Natural killer cell (primary cell): ENCODE data around the gene GOLGA6A. TPM values are rescaled to one million over a fixed set of nuclear protein-coding genes. Genes with fewer than 3 reads are reported as not detected.

Source experiments
- ATAC-seq, 3 donors: fragments of 150-1000 bp in 2 of 3; fragments of 200-7000 bp in 1 of 3; cut with Tn5 transposase; 1 replicate in 1 of 3; 2 replicates in 2 of 3; pipeline ENCODE4 v1.10.0; 2021; ENCODE audit warnings: mild to moderate bottlenecking in 2 of 3, moderate library complexity in 2 of 3
- DNase-seq, 2 donors: peaks; one replicate each; pipeline versions ENCODE4 v3.0.0 to v3.0.0-alpha.2; 2013 to 2021; ENCODE audit warnings: mixed read lengths in 1 of 2
- H3K27ac ChIP-seq: one replicate; pipeline ENCODE4 v1.5.1; 2013; ENCODE audit warnings: mild to moderate bottlenecking, low read length
- H3K27me3 ChIP-seq: one replicate; pipeline ENCODE4 v1.6.1; 2013; ENCODE audit warnings: low read length; ENCODE audit not compliant: control insufficient read depth, insufficient read depth
- H3K36me3 ChIP-seq: one replicate; pipeline ENCODE4 v1.6.1; 2013; ENCODE audit warnings: low read length; ENCODE audit not compliant: control insufficient read depth, insufficient read depth
- H3K4me1 ChIP-seq: one replicate; pipeline ENCODE4 v1.6.1; 2013; ENCODE audit warnings: low read length; ENCODE audit not compliant: control insufficient read depth, insufficient read depth
- H3K4me3 ChIP-seq: one replicate; pipeline ENCODE4 v1.5.1; 2013; ENCODE audit warnings: low read length
- H3K9me3 ChIP-seq: one replicate; pipeline ENCODE4 v1.6.1; 2013; ENCODE audit warnings: low read length; ENCODE audit not compliant: control insufficient read depth, insufficient read depth
- H3K27ac Mint-ChIP-seq, 2 donors: one replicate each; pipeline ENCODE4 v1.8.0; 2022; ENCODE audit warnings: mild to moderate bottlenecking in 2 of 2, mixed read lengths in 2 of 2, moderate library complexity in 1 of 2
- H3K27me3 Mint-ChIP-seq, 2 donors: one replicate each; pipeline ENCODE4 v1.8.0; 2022; ENCODE audit warnings: low read depth in 2 of 2, mixed read lengths in 2 of 2
- H3K36me3 Mint-ChIP-seq: one replicate; pipeline ENCODE4 v1.8.0; 2022; ENCODE audit warnings: mixed read lengths
- H3K4me1 Mint-ChIP-seq, 2 donors: one replicate each; pipeline ENCODE4 v1.8.0; 2022; ENCODE audit warnings: mixed read lengths in 2 of 2
- H3K4me3 Mint-ChIP-seq: one replicate; pipeline ENCODE4 v1.8.0; 2022; ENCODE audit warnings: mild to moderate bottlenecking, moderate library complexity, mixed read lengths
- H3K9me3 Mint-ChIP-seq, 2 donors: one replicate each; pipeline ENCODE4 v1.8.0; 2022; ENCODE audit warnings: mixed read lengths in 2 of 2
- CTCF ChIP-seq: fragments of 200-600 bp; IDR thresholded peaks from one replicate; pipeline ENCODE4 v1.8.0; 2022; ENCODE audit warnings: antibody characterized with exemption
- WGBS: methylation state at CpG from one replicate; pipeline ENCODE4 v1.1.7; 2013; ENCODE audit warnings: missing lambda C conversion rate; ENCODE audit not compliant: insufficient coverage; 5-methylcytosine and 5-hydroxymethylcytosine counted together
- intact Hi-C: fragments of 100-400 bp; cut with micrococcal nuclease; formaldehyde crosslinking; loops from one replicate; pipeline ENCODE4 v1.14.2; 2022
- total RNA-seq, 4 donors: library from RNA; stranded (reverse); fragments of 120-200 nt in 1 of 4; gene quantifications; one replicate each; pipeline versions ENCODE4 v1.2.3 to v1.2.4, GENCODE V29; 2013 to 2022

GOLGA6A gene
- total RNA-seq, 3 donors from 2014 or later (not counting 1 experiment from before 2014, with no cell fraction given), result 0.16 to 0.82 TPM; not detected in 1

GRCh38 chr15:74127954-74128784 lies 45.8 kb upstream of the GOLGA6A start:
- Mint-ChIP-seq H3K27me3 (peaks cover 55 to 60% of the 10 kb centered on the region in 2 donors), H3K4me1 (no peaks in the 10 kb centered on the region), H3K9me3 (no peaks in the 10 kb centered on the region), H3K4me3 (no peak overlapping the region), H3K27ac (no peak overlapping the region), H3K36me3 (no peaks in the 10 kb centered on the region)
- ATAC-seq, result no peak
- intact Hi-C loops, result loop anchor here (1.0 kb wide), 1 partner anchor 194 kb away; no protein-coding TSS in a partner anchor
- Histone ChIP-seq H3K4me3 (no peak overlapping the region), H3K27me3 (peaks cover 46% of the 10 kb centered on the region), H3K4me1 (peaks cover 28% of the 10 kb centered on the region), H3K27ac (no peak overlapping the region), H3K36me3 (no peaks in the 10 kb centered on the region), H3K9me3 (no peaks in the 10 kb centered on the region)
- no peak for TF ChIP-seq CTCF
- no peak for DNase-seq
- WGBS, result 6% methylated on average over 53 of the region's 53 CpGs

GRCh38 chr15:74127255-74127953 lies 45.1 kb upstream of the GOLGA6A start:
- Mint-ChIP-seq H3K27ac (no peak overlapping the region), H3K4me3 (peak overlapping the region; percentile 5), H3K9me3 (no peaks in the 10 kb centered on the region), H3K36me3 (no peaks in the 10 kb centered on the region), H3K27me3 (peaks cover 57 to 58% of the 10 kb centered on the region in 2 donors), H3K4me1 (no peaks in the 10 kb centered on the region)
- no peaks in the 10 kb centered on the region for H3K9me3 ChIP-seq
- DNase-seq (peak; percentile 82 to 85), ATAC-seq (peak; percentile 82 to 96 (median 93))
- H3K27me3 ChIP-seq, result peaks cover 41% of the 10 kb centered on the region
- H3K4me3 ChIP-seq, result no peak overlapping the region
- WGBS, result 9% methylated on average over 43 of the region's 44 CpGs
- TF ChIP-seq CTCF, result peak; percentile 89
- intact Hi-C loops, result loop anchor here (1.0 kb wide), 1 partner anchor 195 kb away; no protein-coding TSS in a partner anchor
- H3K36me3 ChIP-seq, result no peaks in the 10 kb centered on the region
- H3K27ac ChIP-seq, result no peak overlapping the region
- peaks cover 31% of the 10 kb centered on the region for H3K4me1 ChIP-seq

GRCh38 chr15:74124759-74125158 lies 42.4 kb upstream of the GOLGA6A start:
- Mint-ChIP-seq H3K27ac (no peak overlapping the region), H3K27me3 (peaks cover 39 to 49% of the 10 kb centered on the region in 2 donors), H3K4me3 (no peak overlapping the region), H3K36me3 (no peaks in the 10 kb centered on the region), H3K4me1 (no peaks in the 10 kb centered on the region), H3K9me3 (no peaks in the 10 kb centered on the region)
- DNase-seq, result no peak
- Histone ChIP-seq H3K36me3 (no peaks in the 10 kb centered on the region), H3K27ac (no peak overlapping the region), H3K4me3 (no peak overlapping the region), H3K9me3 (no peaks in the 10 kb centered on the region), H3K4me1 (peaks cover 27% of the 10 kb centered on the region), H3K27me3 (peaks cover 26% of the 10 kb centered on the region)
- no peak for ATAC-seq
- intact Hi-C loops, result no loop called here
- no peak for TF ChIP-seq CTCF
- WGBS, result 83% methylated on average over 4 of the region's 7 CpGs
